H9 (cell line): ENCODE data around the gene IP6K3. TPM values are rescaled to one million over a fixed set of nuclear protein-coding genes. Genes with fewer than 3 reads are reported as not detected.

ENCODE experiments used
- DNase-seq: peaks from one replicate; pipeline ENCODE4 v3.0.0-alpha.2; 2017
- H2AFZ ChIP-seq: one replicate; pipeline ENCODE4 v1.6.1; 2013; ENCODE audit warnings: mild to moderate bottlenecking, low read length, control low read depth, moderate library complexity
- H2AK5ac ChIP-seq: 2 replicates; pipeline ENCODE4 v1.6.1; 2013; ENCODE audit warnings: low read length, control low read depth, mixed read lengths; ENCODE audit not compliant: insufficient read length
- H2BK120ac ChIP-seq: one replicate; pipeline ENCODE4 v1.6.1; 2013; ENCODE audit warnings: low read depth, mild to moderate bottlenecking, low read length, control low read depth, inconsistent platforms; ENCODE audit not compliant: poor library complexity, severe bottlenecking
- H2BK12ac ChIP-seq: 2 replicates; pipeline ENCODE4 v1.6.1; 2013; ENCODE audit warnings: low read length, control low read depth, mixed read lengths, low read depth; ENCODE audit not compliant: insufficient read length
- H2BK15ac ChIP-seq: 2 replicates; pipeline ENCODE4 v1.6.1; 2013; ENCODE audit warnings: low read depth, low read length, control low read depth
- H2BK20ac ChIP-seq: one replicate; pipeline ENCODE4 v1.6.1; 2013; ENCODE audit warnings: low read depth, mild to moderate bottlenecking, low read length, control low read depth, inconsistent platforms; ENCODE audit not compliant: poor library complexity, severe bottlenecking
- H2BK5ac ChIP-seq: 2 replicates; pipeline ENCODE4 v1.6.1; 2013; ENCODE audit warnings: low read length, control low read depth, mixed read lengths; ENCODE audit not compliant: insufficient read length
- H3K14ac ChIP-seq: 2 replicates; pipeline ENCODE4 v1.6.1; 2013; ENCODE audit warnings: low read length, control low read depth; ENCODE audit not compliant: insufficient read depth
- H3K18ac ChIP-seq: 2 replicates; pipeline ENCODE4 v1.6.1; 2013; ENCODE audit warnings: low read depth, mild to moderate bottlenecking, mixed read lengths, low read length, control low read depth; ENCODE audit not compliant: insufficient read length
- H3K23ac ChIP-seq: 2 replicates; pipeline ENCODE4 v1.6.1; 2013; ENCODE audit warnings: low read length, control low read depth, mixed read lengths, low read depth; ENCODE audit not compliant: insufficient read length
- H3K23me2 ChIP-seq: 2 replicates; pipeline ENCODE4 v1.6.1; 2013; ENCODE audit warnings: low read depth, mild to moderate bottlenecking, mixed read lengths, low read length, control low read depth; ENCODE audit not compliant: insufficient read length, poor library complexity, severe bottlenecking
- H3K27ac ChIP-seq: 2 replicates; pipeline ENCODE4 v1.5.1; 2013; ENCODE audit warnings: low read length, control low read depth, mixed read lengths, low read depth; ENCODE audit not compliant: insufficient read length
- H3K27me3 ChIP-seq: 2 replicates; pipeline ENCODE4 v1.6.1; 2013; ENCODE audit warnings: low read length, control low read depth, inconsistent platforms; ENCODE audit not compliant: insufficient read depth
- H3K4ac ChIP-seq: 2 replicates; pipeline ENCODE4 v1.6.1; 2013; ENCODE audit warnings: low read depth, mild to moderate bottlenecking, control low read depth, inconsistent platforms, low read length, moderate library complexity
- H3K4me1 ChIP-seq: 2 replicates; pipeline ENCODE4 v1.6.1; 2013; ENCODE audit warnings: low read length, control low read depth, inconsistent platforms; ENCODE audit not compliant: insufficient read depth
- H3K4me2 ChIP-seq: 2 replicates; pipeline ENCODE4 v1.6.1; 2013; ENCODE audit warnings: low read length, control low read depth, mixed read lengths; ENCODE audit not compliant: insufficient read length, insufficient read depth
- H3K56ac ChIP-seq: 2 replicates; pipeline ENCODE4 v1.6.1; 2013; ENCODE audit warnings: low read depth, mild to moderate bottlenecking, mixed read lengths, low read length, control low read depth; ENCODE audit not compliant: insufficient read length
- H3K79me1 ChIP-seq: 2 replicates; pipeline ENCODE4 v1.6.1; 2013; ENCODE audit warnings: low read depth, mild to moderate bottlenecking, moderate library complexity, low read length, control low read depth, inconsistent platforms; ENCODE audit not compliant: insufficient read depth, poor library complexity, severe bottlenecking
- H3K79me2 ChIP-seq: 2 replicates; pipeline ENCODE4 v1.6.1; 2013; ENCODE audit warnings: low read length, control low read depth, inconsistent platforms; ENCODE audit not compliant: insufficient read depth
- H3K9ac ChIP-seq: 2 replicates; pipeline ENCODE4 v1.6.1; 2013; ENCODE audit warnings: low read length, control low read depth, mixed read lengths; ENCODE audit not compliant: insufficient read length; ENCODE audit errors: extremely low read depth
- H3K9me3 ChIP-seq: one replicate; pipeline ENCODE4 v1.6.1; 2013; ENCODE audit warnings: low read depth, low read length, inconsistent platforms; ENCODE audit not compliant: control insufficient read depth
- H3T11ph ChIP-seq: one replicate; pipeline ENCODE4 v1.6.1; 2013; ENCODE audit warnings: mild to moderate bottlenecking, low read length, control low read depth, inconsistent platforms
- H4K20me1 ChIP-seq: one replicate; pipeline ENCODE4 v1.6.1; 2013; ENCODE audit not compliant: control insufficient read depth, insufficient read length, insufficient read depth
- H4K5ac ChIP-seq: 2 replicates; pipeline ENCODE4 v1.6.1; 2013; ENCODE audit warnings: low read depth, mild to moderate bottlenecking, mixed read lengths, low read length, control low read depth; ENCODE audit not compliant: insufficient read length
- H4K8ac ChIP-seq: replicated peaks from 2 replicates; pipeline ENCODE4 v1.6.1; 2013; ENCODE audit warnings: low read length, control low read depth, mixed read lengths, low read depth; ENCODE audit not compliant: insufficient read length
- H4K91ac ChIP-seq: 2 replicates; pipeline ENCODE4 v1.6.1; 2013; ENCODE audit warnings: low read depth, mild to moderate bottlenecking, moderate library complexity, mixed read lengths, low read length, control low read depth; ENCODE audit not compliant: insufficient read length
- H3K27ac Mint-ChIP-seq, 3 experiments: 2 replicates in 2 of 3; 3 replicates in 1 of 3; pipeline ENCODE4 v1.8.0; 2020 to 2021; ENCODE audit warnings: mixed read lengths in 3 of 3, mild to moderate bottlenecking in 1 of 3, moderate library complexity in 1 of 3
- H3K27me3 Mint-ChIP-seq: 2 replicates; pipeline ENCODE4 v1.8.0; 2021; ENCODE audit warnings: low read depth, mild to moderate bottlenecking, moderate library complexity, mixed read lengths
- H3K36me3 Mint-ChIP-seq, 3 experiments: 2 replicates in 2 of 3; 3 replicates in 1 of 3; pipeline ENCODE4 v1.8.0; 2020 to 2021; ENCODE audit warnings: low read depth in 3 of 3, mixed read lengths in 3 of 3; ENCODE audit not compliant: insufficient read depth in 1 of 3
- H3K4me1 Mint-ChIP-seq, 2 experiments: 2 replicates each; pipeline ENCODE4 v1.8.0; 2020; ENCODE audit warnings: mixed read lengths in 2 of 2
- H3K4me3 Mint-ChIP-seq, 2 experiments: 2 replicates in 1 of 2; 3 replicates in 1 of 2; pipeline ENCODE4 v1.8.0; 2020 to 2021; ENCODE audit warnings: mild to moderate bottlenecking in 2 of 2, mixed read lengths in 2 of 2, moderate library complexity in 1 of 2
- H3K9me3 Mint-ChIP-seq, 2 experiments: 2 replicates in 1 of 2; 3 replicates in 1 of 2; pipeline ENCODE4 v1.8.0; 2020; ENCODE audit warnings: mild to moderate bottlenecking in 2 of 2, mixed read lengths in 2 of 2, moderate library complexity in 1 of 2
- CTCF ChIP-seq: fragments of 200-600 bp; sonication (generic); conservative IDR thresholded peaks from 3 replicates; pipeline ENCODE4 v1.8.0; 2021; ENCODE audit warnings: antibody characterized with exemption, mild to moderate bottlenecking
- WGBS: extraction: QIAGEN DNeasy Blood & Tissue Kit; methylation state at CpG from one replicate; pipeline ENCODE4 v1.1.7; 2013; ENCODE audit warnings: missing lambda C conversion rate, low lambda C conversion rate, mixed read lengths; ENCODE audit not compliant: insufficient read length; ENCODE audit errors: extremely low coverage; 5-methylcytosine and 5-hydroxymethylcytosine counted together
- total RNA-seq: library from RNA; stranded (reverse); gene quantifications from 2 replicates; pipeline ENCODE4 v1.2.1, GENCODE V29; 2021

Gene IP6K3
- total RNA-seq, 1 experiment from 2014 or later = 0.46 TPM

DNA sequence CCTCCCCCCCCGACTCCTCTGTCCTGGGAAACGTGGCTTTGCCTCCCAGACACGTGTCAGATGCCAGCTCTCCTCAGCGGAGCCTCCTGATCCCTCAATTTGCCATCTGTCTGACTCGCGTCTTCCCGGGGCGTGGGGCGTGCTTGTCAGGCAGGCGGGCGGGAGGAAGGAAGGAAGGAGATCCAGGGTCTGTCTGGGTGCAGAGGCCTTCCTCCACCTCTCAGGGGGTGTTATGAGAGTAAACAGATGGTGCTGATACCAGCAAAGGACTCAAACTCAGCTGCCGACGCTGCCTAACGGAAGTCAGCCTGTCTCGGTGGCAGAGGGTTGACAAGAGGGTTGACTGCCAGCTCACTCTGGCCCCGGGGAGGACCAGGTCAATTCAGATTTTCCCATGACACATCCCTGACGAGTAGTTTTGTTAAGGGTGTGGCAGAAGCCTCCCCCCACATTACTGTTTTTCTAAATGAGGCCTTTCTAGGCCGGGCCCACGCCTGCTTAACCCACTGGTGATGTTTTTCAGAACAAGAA, 52.2 kb downstream of the IP6K3 start:
- no peak for TF ChIP-seq CTCF
- no peak overlapping the region for H2BK120ac ChIP-seq
- Mint-ChIP-seq H3K4me3 (no peak overlapping the region), H3K36me3 (peaks cover 30 to 93% (median 76%) of the 10 kb centered on the region in 3 experiments; a peak in 6 of 7 replicates), H3K4me1 (peaks cover 13 to 16% of the 10 kb centered on the region in 2 experiments), H3K9me3 (no peaks in the 10 kb centered on the region), H3K27ac (peak overlapping the region in 2 of 3 experiments; percentile 50 to 64; a peak in 1 of 7 replicates), H3K27me3 (no peaks in the 10 kb centered on the region)
- H2BK20ac ChIP-seq = no peak overlapping the region
- H4K91ac ChIP-seq = no peak overlapping the region
- H3K79me1 ChIP-seq = no peaks in the 10 kb centered on the region
- H3K23me2 ChIP-seq = no peaks in the 10 kb centered on the region
- no peak overlapping the region for H3K56ac ChIP-seq
- no CpG with 5 or more reads among the region's 19 CpGs for WGBS
- no peak overlapping the region for H2BK5ac ChIP-seq
- no peak overlapping the region for H3K14ac ChIP-seq
- no peak overlapping the region for H4K8ac ChIP-seq
- no peak overlapping the region for H3K27ac ChIP-seq
- H3K4ac ChIP-seq = no peak overlapping the region
- no peak overlapping the region for H3K4me2 ChIP-seq
- H3K27me3 ChIP-seq = no peaks in the 10 kb centered on the region
- H3K18ac ChIP-seq = no peak overlapping the region
- H2AK5ac ChIP-seq = no peak overlapping the region
- H3K9ac ChIP-seq = no peak overlapping the region
- H3K4me1 ChIP-seq = 0 out of 2 replicates have a peak, but pooled peaks cover 3% of the 10 kb centered on the region
- H4K5ac ChIP-seq = no peak overlapping the region
- no peaks in the 10 kb centered on the region for H4K20me1 ChIP-seq
- H3K23ac ChIP-seq = no peak overlapping the region
- no peak overlapping the region for H2BK12ac ChIP-seq
- no peak overlapping the region for H3T11ph ChIP-seq
- no peak overlapping the region for H2BK15ac ChIP-seq
- H3K9me3 ChIP-seq = no peaks in the 10 kb centered on the region
- no peak overlapping the region for H2AFZ ChIP-seq
- no peak for DNase-seq
- H3K79me2 ChIP-seq = no peaks in the 10 kb centered on the region
